ENCODE measurements around the gene ATG4A. TPM values are rescaled to one million over a fixed set of nuclear protein-coding genes. Genes with fewer than 3 reads are reported as not detected.
A peak's percentile ranks its signal among the peaks of the same experiment; 100 is the strongest.

ATG4A gene
- total and polyA plus RNA-seq, 2 donors (not counting 3 experiments of a cell fraction or from before 2014, with no cell fraction given) = 13.2 to 28.7 TPM

GRCh38 chrX:108138814-108139702, 47.5 kb downstream of the ATG4A start:
- peaks cover 3 to 6% of the 10 kb centered on the region in 2 experiments for H3K36me3 ChIP-seq (ENCODE audit: control insufficient read depth in 2 of 2, extremely low read depth in 1 of 2, insufficient read depth in 2 of 2, low read length in 2 of 2)
- no TSS peak for BruUV-seq (replicated peaks)
- peak; percentile 47 to 48 for TF ChIP-seq CTCF (IDR thresholded peaks at IDR 0.05; ENCODE audit: extremely low read depth in 1 of 2, insufficient read depth in 1 of 2, low read depth in 1 of 2, low read length in 2 of 2)
- TF ChIP-seq POLR2AphosphoS5 (IDR thresholded peaks at IDR 0.05; ENCODE audit: insufficient read depth, low read depth, low read length) = no peak
- TF ChIP-seq MYC (IDR thresholded peaks at IDR 0.05; ENCODE audit: low read depth, low read length) = no peak
- H3K27me3 ChIP-seq (ENCODE audit: control insufficient read depth in 2 of 2, insufficient read depth in 2 of 2, low read length in 2 of 2) = no peaks in the 10 kb centered on the region
- no peaks in the 10 kb centered on the region for H3K9me1 ChIP-seq (replicated peaks; ENCODE audit: control insufficient read depth, extremely low read depth, insufficient read depth, low read length)
- H3K9ac ChIP-seq (replicated peaks; ENCODE audit: extremely low read depth, insufficient read depth, low read length) = no peak overlapping the region
- no peaks in the 10 kb centered on the region for H3K4me1 ChIP-seq (ENCODE audit: control insufficient read depth, extremely low read depth, insufficient read depth, low read length)
- ChIA-PET POLR2A (no interaction called here), CTCF (interaction anchor here (0.5 to 3.3 kb wide), 20 partner anchors 8 to 1265 kb away, joined by 3 to 42 read pairs (median 4); partner anchors contain the start of genes ATG4A and PSMD10)
- no peaks in the 10 kb centered on the region for H3K9me3 ChIP-seq (replicated peaks; ENCODE audit: control insufficient read depth, insufficient read depth, low read length)
- intact Hi-C loops (cut with micrococcal nuclease) = loop anchor here (1.0 kb wide), 3 partner anchors 48 to 119 kb away; partner anchors contain the start of genes ATG4A and PSMD10
- no peaks in the 10 kb centered on the region for H3K79me2 ChIP-seq (ENCODE audit: control insufficient read depth, insufficient read depth, low read length)
- dilution Hi-C loops (cut with MboI; ENCODE audit: extremely low pct_ligation_motif_present, low sequenced_read_pairs) = no loop called here
- H2AFZ ChIP-seq (ENCODE audit: low read depth, low read length) = no peak overlapping the region
- H3K4me3 ChIP-seq (replicated peaks in 1 of 3; ENCODE audit: insufficient read depth in 1 of 3, low read depth in 1 of 3, low read length in 3 of 3) = no peak overlapping the region
- H4K20me1 ChIP-seq (replicated peaks; ENCODE audit: control insufficient read depth, extremely low read depth, insufficient read depth, low read length) = no peaks in the 10 kb centered on the region
- no peak overlapping the region for H3K27ac ChIP-seq (ENCODE audit: insufficient read depth, low read depth, low read length)
- FAIRE-seq (no peak), DNase-seq (ENCODE audit: low read depth, low spot score) (no peak)
- no peak overlapping the region for H3K4me2 ChIP-seq (ENCODE audit: insufficient read depth, low read length)

- Histone ChIP-seq H3K36me3 (ENCODE audit: control insufficient read depth in 2 of 2, extremely low read depth in 1 of 2, insufficient read depth in 2 of 2, low read length in 2 of 2) (peaks cover 0 to 5% of the 10 kb centered on the region in 2 experiments), H3K9ac (replicated peaks; ENCODE audit: extremely low read depth, insufficient read depth, low read length) (no peak overlapping the region), H3K27me3 (ENCODE audit: control insufficient read depth in 2 of 2, insufficient read depth in 2 of 2, low read length in 2 of 2) (no peaks in the 10 kb centered on the region), H2AFZ (ENCODE audit: low read depth, low read length) (no peak overlapping the region), H3K9me3 (replicated peaks; ENCODE audit: control insufficient read depth, insufficient read depth, low read length) (no peaks in the 10 kb centered on the region), H3K4me1 (ENCODE audit: control insufficient read depth, extremely low read depth, insufficient read depth, low read length) (no peaks in the 10 kb centered on the region), H3K9me1 (replicated peaks; ENCODE audit: control insufficient read depth, extremely low read depth, insufficient read depth, low read length) (no peaks in the 10 kb centered on the region), H3K79me2 (ENCODE audit: control insufficient read depth, insufficient read depth, low read length) (no peaks in the 10 kb centered on the region), H4K20me1 (replicated peaks; ENCODE audit: control insufficient read depth, extremely low read depth, insufficient read depth, low read length) (no peaks in the 10 kb centered on the region), H3K4me2 (ENCODE audit: insufficient read depth, low read length) (no peak overlapping the region), H3K4me3 (replicated peaks in 1 of 3; ENCODE audit: insufficient read depth in 1 of 3, low read depth in 1 of 3, low read length in 3 of 3) (no peak overlapping the region), H3K27ac (ENCODE audit: insufficient read depth, low read depth, low read length) (no peak overlapping the region)
- CTCF ChIA-PET = no interaction called here
- dilution Hi-C loops (cut with MboI; ENCODE audit: extremely low pct_ligation_motif_present, low sequenced_read_pairs) (no loop called here), intact Hi-C loops (cut with micrococcal nuclease) (no loop called here)
- no peak for TF ChIP-seq JUN (IDR thresholded peaks at IDR 0.05; ENCODE audit: borderline replicate concordance, insufficient read depth, insufficient read length, low read depth)
- POLR2A ChIA-PET = no interaction called here
- DNase-seq (ENCODE audit: low read depth, low spot score) (no peak), FAIRE-seq (no peak)
- BruUV-seq (replicated peaks) = no TSS peak
Observed at GRCh38 chrX:108148524-108148923, 56.9 kb downstream of the ATG4A start.
